Body of pancreas (tissue), 4 donors: Measurements from ENCODE around the gene GNB3. TPM values are rescaled to one million over a fixed set of nuclear protein-coding genes. Genes with fewer than 3 reads are reported as not detected.

Experiments used
- ATAC-seq: fragments of 150-250 bp; one replicate; pipeline ENCODE4 v1.9.1; 2016
- DNase-seq, 4 donors: peaks; one replicate each; pipeline ENCODE4 v3.0.0-alpha.2; 2019
- H3K27ac ChIP-seq, 4 donors: fragments of 200-600 bp; sonication (generic); 1 replicate in 3 of 4; 2 replicates in 1 of 4; pipeline versions ENCODE4 v1.5.1 to v1.6.1; 2016 to 2019; ENCODE audit warnings: mild to moderate bottlenecking in 1 of 4, mixed read lengths in 1 of 4, moderate library complexity in 1 of 4
- H3K27me3 ChIP-seq, 2 donors: fragments of 200-600 bp; sonication (generic); one replicate each; pipeline ENCODE4 v1.6.0; 2016; ENCODE audit warnings: mild to moderate bottlenecking in 1 of 2
- H3K36me3 ChIP-seq, 2 donors: fragments of 200-600 bp; sonication (generic); replicated peaks in 1 of 2; 2 replicates each; pipeline ENCODE4 v1.5.1; 2016; ENCODE audit warnings: low read depth in 2 of 2; ENCODE audit not compliant: insufficient read depth in 1 of 2
- H3K4me1 ChIP-seq: fragments of 200-600 bp; sonication (generic); one replicate; pipeline ENCODE4 v1.6.0; 2016
- H3K4me3 ChIP-seq, 2 donors: fragments of 200-600 bp; sonication (generic); 1 replicate in 1 of 2; 2 replicates in 1 of 2; pipeline ENCODE4 v1.5.1; 2016 to 2019
- H3K9me3 ChIP-seq, 3 donors: fragments of 200-600 bp; sonication (generic); 1 replicate in 2 of 3; 2 replicates in 1 of 3; pipeline ENCODE4 v1.5.1; 2016
- CTCF ChIP-seq, 7 experiments: fragments of 450-650 bp in 4 of 7; fragments of 200-600 bp in 3 of 7; sonication (generic) in 3 of 7; IDR thresholded peaks; one replicate each; pipeline ENCODE4 v1.5.1; 2016 to 2019; ENCODE audit warnings: antibody characterized with exemption in 7 of 7
- POLR2A ChIP-seq, 3 donors: fragments of 450-650 bp; IDR thresholded peaks; one replicate each; pipeline ENCODE4 v1.6.1; 2016; ENCODE audit warnings: antibody characterized with exemption in 3 of 3, mild to moderate bottlenecking in 2 of 3
- WGBS, 2 donors: methylation state at CpG; one replicate each; pipeline ENCODE4 v1.1.5; 2017; 5-methylcytosine and 5-hydroxymethylcytosine counted together
- intact Hi-C: fragments of 100-400 bp; cut with DNase I; formaldehyde crosslinking; loops from one replicate; pipeline ENCODE4 v1.15.1; 2023
- total RNA-seq, 2 donors: library from RNA; depleted of rRNA; stranded (reverse); fragments of >200 nt; gene quantifications; one replicate each; pipeline ENCODE4 v1.1.0, GENCODE V29; 2016

GNB3 gene
- total RNA-seq, 2 donors from 2014 or later, result 0.33 to 0.52 TPM

- H3K4me1 ChIP-seq, result peaks cover 28% of the 10 kb centered on the region
- peaks cover 9 to 16% of the 10 kb centered on the region in 2 donors for H3K36me3 ChIP-seq
- no peak overlapping the region for H3K4me3 ChIP-seq
- DNase-seq, result no peak
- TF ChIP-seq POLR2A (IDR thresholded peaks at IDR 0.05) (no peak), CTCF (IDR thresholded peaks at IDR 0.05) (no peak)
- 47 to 59% methylated on average over 1 of the region's 1 CpG for WGBS, 2 donors
- no peaks in the 10 kb centered on the region for H3K9me3 ChIP-seq
- intact Hi-C loops, result no loop called here
- H3K27me3 ChIP-seq, result no peaks in the 10 kb centered on the region
- no peak overlapping the region for H3K27ac ChIP-seq
- no peak for ATAC-seq
These were observed 12.9 kb downstream of the GNB3 start for GRCh38 chr12:6853626-6854025.

GRCh38 chr12:6854036-6854435, 13.3 kb downstream of the GNB3 start:
- TF ChIP-seq POLR2A (IDR thresholded peaks at IDR 0.05), result no peak
- TF ChIP-seq CTCF (IDR thresholded peaks at IDR 0.05), result no peak
- Histone ChIP-seq H3K4me1 (peaks cover 28% of the 10 kb centered on the region), H3K27me3 (no peaks in the 10 kb centered on the region), H3K36me3 (peaks cover 9 to 16% of the 10 kb centered on the region in 2 donors), H3K9me3 (no peaks in the 10 kb centered on the region), H3K27ac (no peak overlapping the region), H3K4me3 (no peak overlapping the region)
- DNase-seq (no peak), ATAC-seq (no peak)
- intact Hi-C loops, result no loop called here
- WGBS, 2 donors, result 50 to 64% methylated on average over 6 of the region's 6 CpGs

- DNase-seq (no peak), ATAC-seq (no peak)
- Histone ChIP-seq H3K4me1 (peaks cover 28% of the 10 kb centered on the region), H3K27ac (no peak overlapping the region), H3K36me3 (peaks cover 16 to 18% of the 10 kb centered on the region in 2 donors), H3K27me3 (no peaks in the 10 kb centered on the region), H3K9me3 (no peaks in the 10 kb centered on the region), H3K4me3 (no peak overlapping the region)
- TF ChIP-seq POLR2A (IDR thresholded peaks at IDR 0.05) (no peak), CTCF (IDR thresholded peaks at IDR 0.05) (no peak)
- WGBS, 2 donors, result 86 to 93% methylated on average over 14 of the region's 14 CpGs
- intact Hi-C loops, result no loop called here
These were observed 14.6 kb downstream of the GNB3 start for GRCh38 chr12:6855322-6855721.

- DNase-seq, result no peak
- TF ChIP-seq POLR2A (IDR thresholded peaks at IDR 0.05), result no peak
- no peak for TF ChIP-seq CTCF (IDR thresholded peaks at IDR 0.05)
- intact Hi-C loops, result no loop called here
- 80 to 89% methylated on average over 2 of the region's 2 CpGs for WGBS, 2 donors
- H3K9me3 ChIP-seq, result no peaks in the 10 kb centered on the region
- peaks cover 16 to 37% of the 10 kb centered on the region in 2 donors for H3K36me3 ChIP-seq
- H3K4me1 ChIP-seq, result peaks cover 5% of the 10 kb centered on the region
- no peak overlapping the region for H3K27ac ChIP-seq
- no peak overlapping the region for H3K4me3 ChIP-seq
- ATAC-seq, result no peak
- no peaks in the 10 kb centered on the region for H3K27me3 ChIP-seq
These were observed 18.1 kb downstream of the GNB3 start for GRCh38 chr12:6858799-6859198.

- intact Hi-C loops, result no loop called here
- H3K27me3 ChIP-seq, result no peaks in the 10 kb centered on the region
- H3K4me3 ChIP-seq, result no peak overlapping the region
- TF ChIP-seq POLR2A (IDR thresholded peaks at IDR 0.05), result no peak
- TF ChIP-seq CTCF (IDR thresholded peaks at IDR 0.05), result no peak
- H3K36me3 ChIP-seq, result peaks cover 16 to 39% of the 10 kb centered on the region in 2 donors
- DNase-seq (no peak), ATAC-seq (no peak)
- no peaks in the 10 kb centered on the region for H3K4me1 ChIP-seq
- H3K9me3 ChIP-seq, result no peaks in the 10 kb centered on the region
- 93 to 95% methylated on average over 8 of the region's 9 CpGs for WGBS, 2 donors
- H3K27ac ChIP-seq, result no peak overlapping the region
These were observed 19.4 kb downstream of the GNB3 start for GRCh38 chr12:6860116-6860515.
